GM12878 (cell line): ENCODE data around the gene ENOX2. TPM values are rescaled to one million over a fixed set of nuclear protein-coding genes. Genes with fewer than 3 reads are reported as not detected.

ENCODE experiments used
- ATAC-seq: fragments of 200-7000 bp; cut with Tn5 transposase; 3 replicates; pipeline ENCODE4 v1.9.1; 2020; ENCODE audit warnings: mild to moderate bottlenecking, moderate library complexity
- BruUV-seq: library from RNA; stranded (reverse); fragments of 400-500 nt; replicated peaks from 2 replicates; lab custom pipeline; 2021; lab: Mats Ljungman, UMichigan
- CTCF ChIA-PET: fragments of 300-600 bp; sonication (Branson Sonifier 250); formaldehyde crosslinking; extraction: SDS; loops from one replicate; lab custom pipeline; 2021; ENCODE audit warnings: inconsistent platforms; lab: Yijun Ruan, JAX
- POLR2A ChIA-PET: fragments of 350-600 bp; formaldehyde crosslinking; extraction: SDS; loops from one replicate; lab custom pipeline; 2021; ENCODE audit warnings: inconsistent platforms; lab: Charles Lee
- RAD21 ChIA-PET: fragments of 300-600 bp; sonication (Branson Sonifier 250); formaldehyde crosslinking; loops from one replicate; lab custom pipeline; 2023; ENCODE audit warnings: antibody characterized with exemption; ENCODE audit not compliant: unreplicated experiment; lab: Charles Lee
- SMC1A ChIA-PET: fragments of 300-600 bp; sonication (Branson Sonifier 250); formaldehyde crosslinking; loops from one replicate; lab custom pipeline; 2023; ENCODE audit not compliant: unreplicated experiment, uncharacterized antibody; lab: Charles Lee
- DNase-seq: peaks from one replicate; pipeline ENCODE4 v3.0.0-alpha.2; 2011; ENCODE audit warnings: low read depth, low spot score
- FAIRE-seq: peaks from 3 replicates; lab custom pipeline; 2011; peaks lifted over from hg19 to GRCh38; lab: Jason Lieb, UNC
- H2AFZ ChIP-seq: 2 replicates; pipeline ENCODE4 v1.6.0; 2011; ENCODE audit warnings: low read depth, low read length, control low read depth; ENCODE audit not compliant: control insufficient read depth
- H3K27ac ChIP-seq: 2 replicates; pipeline ENCODE4 v1.5.1; 2011; ENCODE audit warnings: control low read depth; ENCODE audit not compliant: control insufficient read depth, insufficient read depth
- H3K27me3 ChIP-seq, 2 experiments: replicated peaks in 1 of 2; 2 replicates each; pipeline versions ENCODE4 v1.6.0 to v1.6.1; 2011; ENCODE audit warnings: low read length in 1 of 2; ENCODE audit not compliant: control insufficient read depth in 2 of 2, insufficient read depth in 2 of 2
- H3K36me3 ChIP-seq, 2 experiments: 2 replicates each; pipeline ENCODE4 v1.5.1; 2011; ENCODE audit warnings: low read length in 1 of 2; ENCODE audit not compliant: control insufficient read depth in 2 of 2, insufficient read depth in 2 of 2
- H3K4me1 ChIP-seq: 2 replicates; pipeline ENCODE4 v1.6.1; 2011; ENCODE audit warnings: mild to moderate bottlenecking, low read length, moderate library complexity, mixed read lengths; ENCODE audit not compliant: control insufficient read depth, insufficient read depth
- H3K4me2 ChIP-seq: 2 replicates; pipeline ENCODE4 v1.6.0; 2011; ENCODE audit warnings: control low read depth; ENCODE audit not compliant: control insufficient read depth, insufficient read depth
- H3K4me3 ChIP-seq: fragments of 200-600 bp; sonication (generic); 2 replicates; pipeline ENCODE4 v1.5.1; 2016
- H3K79me2 ChIP-seq: 2 replicates; pipeline ENCODE4 v1.6.0; 2011; ENCODE audit warnings: low read length; ENCODE audit not compliant: control insufficient read depth, insufficient read depth
- H3K9ac ChIP-seq: 2 replicates; pipeline ENCODE4 v1.8.0; 2011; ENCODE audit warnings: low read length, control low read depth, mixed read lengths; ENCODE audit not compliant: control insufficient read depth, insufficient read depth
- H3K9me3 ChIP-seq: replicated peaks from 3 replicates; pipeline ENCODE4 v1.5.1; 2011; ENCODE audit warnings: mild to moderate bottlenecking, low read length; ENCODE audit not compliant: control insufficient read depth, insufficient read depth
- H4K20me1 ChIP-seq: 2 replicates; pipeline ENCODE4 v1.6.0; 2011; ENCODE audit not compliant: control insufficient read depth, insufficient read depth
- CBX3 ChIP-seq: fragments of 200-600 bp; sonication (generic); IDR thresholded peaks from 2 replicates; pipeline ENCODE4 v1.6.1; 2016; ENCODE audit warnings: low read depth, borderline replicate concordance
- MTA3 ChIP-seq: IDR thresholded peaks from 2 replicates; pipeline ENCODE4 v1.6.1; 2012; ENCODE audit warnings: low read length, inconsistent platforms, borderline replicate concordance
- POLR2A ChIP-seq: IDR thresholded peaks from 2 replicates; pipeline ENCODE4 v1.6.1; 2011; ENCODE audit warnings: low read depth, mild to moderate bottlenecking, low read length
- ZNF24 ChIP-seq: fragments of 450-650 bp; IDR thresholded peaks from 2 replicates; pipeline ENCODE4 v1.6.1; 2017; ENCODE audit warnings: antibody characterized with exemption, mild to moderate bottlenecking
- WGBS: methylation state at CpG from one replicate; pipeline ENCODE4 v1.1.6; 2016; ENCODE audit warnings: low lambda C conversion rate; ENCODE audit not compliant: insufficient replicate concordance, insufficient coverage; ENCODE audit errors: missing lambda C conversion rate; 5-methylcytosine and 5-hydroxymethylcytosine counted together
- in situ Hi-C: fragments of 300-500 bp; cut with MboI; formaldehyde crosslinking; loops from 9 replicates; pipeline ENCODE4 v1.14.3; 2018; ENCODE audit warnings: mixed read lengths
- intact Hi-C: fragments of 100-400 bp; cut with micrococcal nuclease; formaldehyde crosslinking; loops from one replicate; pipeline ENCODE4 v1.14.2; 2022; ENCODE audit not compliant: unreplicated experiment
- polyA plus RNA-seq, 11 experiments: library from polyadenylated mRNA; depleted of rRNA in 4 of 11; unstranded in 6 of 11; stranded (reverse) in 5 of 11; fragments of >200 nt; fragmentation: Nextera tagmentation in 4 of 11; fragmentation: Illumina TruSeq in 1 of 11; extraction: Ambion mirVana in 4 of 11; extraction: Trizol in 1 of 11; gene quantifications; 1 replicate in 1 of 11; 2 replicates in 10 of 11; pipeline versions ENCODE4 v1.2.1 to v1.2.3, GENCODE V29; 2011 to 2016; ENCODE audit warnings: inconsistent platforms in 2 of 11, missing spikeins in 2 of 11, low read depth in 1 of 11
- total RNA-seq, 4 experiments: library from RNA; depleted of rRNA in 3 of 4; stranded (reverse); fragments of >200 nt in 3 of 4; fragmentation: Illumina TruSeq in 1 of 4; extraction: Trizol in 1 of 4; gene quantifications; 2 replicates each; pipeline versions ENCODE4 v1.2.1 to v1.2.3, GENCODE V29; 2013 to 2021
- TF ChIP-seq, protein P1 (sequence below): IDR thresholded peaks from 2 replicates; pipeline ENCODE4 v1.6.1; 2012; ENCODE audit warnings: mild to moderate bottlenecking, low read depth, low read length
- TF ChIP-seq, protein P2 (sequence below): fragments of 450-650 bp; conservative IDR thresholded peaks from 2 replicates; pipeline ENCODE4 v1.6.1; 2017; ENCODE audit warnings: mild to moderate bottlenecking, moderate library complexity

The ENOX2 gene
- total and polyA plus RNA-seq, 10 of the 15 experiments (the other 5 are each of a cell fraction or from before 2014, with no cell fraction given), result 3.2 to 13.0 (median 7.7) TPM

DNA sequence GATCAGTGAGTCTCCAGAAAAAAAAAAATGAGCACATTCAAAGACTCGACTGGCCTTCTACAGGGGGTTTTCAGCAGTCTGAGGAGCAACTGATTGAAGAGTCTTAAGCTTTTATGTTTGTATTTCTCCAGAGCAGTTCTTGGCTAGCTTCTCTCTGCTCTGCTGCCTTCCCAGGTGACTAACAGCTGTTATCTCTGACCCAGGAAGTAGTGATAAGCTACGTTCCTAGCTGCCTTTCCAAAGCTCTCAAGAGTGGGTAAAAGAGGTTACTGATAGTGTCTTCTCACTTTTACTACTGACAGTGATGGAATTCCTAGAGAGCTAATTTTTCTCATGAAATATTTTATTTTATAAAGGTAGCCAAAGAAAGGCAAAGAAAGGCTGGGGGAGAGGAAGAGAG is 66.6 kb downstream of the ENOX2 start (continued):
- TF ChIP-seq ZNF24, result no peak

DNA sequence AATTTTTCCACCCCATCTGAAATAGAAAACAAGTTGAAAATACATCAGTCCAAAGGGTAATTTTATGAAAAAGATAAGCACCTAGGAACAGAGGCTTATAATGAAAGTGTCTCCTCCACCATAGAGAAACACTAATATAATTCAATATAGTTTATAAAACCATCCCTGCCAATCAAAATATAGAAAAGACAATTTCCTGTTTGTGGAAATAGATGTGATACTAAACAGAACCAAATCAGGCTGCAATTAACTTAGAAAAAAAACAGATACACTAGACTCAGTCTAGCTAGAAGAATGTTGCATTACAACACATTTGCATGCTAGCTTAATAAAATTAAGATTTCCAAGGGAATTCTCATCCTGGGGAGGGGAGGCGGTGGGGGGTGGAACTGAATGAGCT is 68.2 kb downstream of the ENOX2 start:
- Histone ChIP-seq H3K79me2 (no peaks in the 10 kb centered on the region), H3K9me3 (no peaks in the 10 kb centered on the region), H2AFZ (no peak overlapping the region), H3K9ac (no peak overlapping the region), H3K27ac (no peak overlapping the region), H3K4me1 (no peaks in the 10 kb centered on the region), H3K36me3 (no peaks in the 10 kb centered on the region), H4K20me1 (no peaks in the 10 kb centered on the region), H3K4me2 (no peak overlapping the region), H3K4me3 (no peak overlapping the region), H3K27me3 (no peaks in the 10 kb centered on the region)
- ChIA-PET CTCF (interaction anchor here (1.6 kb wide), 1 partner anchor 11 kb away, joined by 4 read pairs; no protein-coding TSS in a partner anchor), POLR2A (no interaction called here), SMC1A (interaction anchor here (0.6 kb wide), 1 partner anchor 279 kb away, joined by 4 read pairs; no protein-coding TSS in a partner anchor), RAD21 (no interaction called here)
- in situ Hi-C loops, result no loop called here
- ATAC-seq (no peak), DNase-seq (no peak), FAIRE-seq (no peak)
- no TSS peak for BruUV-seq
- TF ChIP-seq, protein P1, sequence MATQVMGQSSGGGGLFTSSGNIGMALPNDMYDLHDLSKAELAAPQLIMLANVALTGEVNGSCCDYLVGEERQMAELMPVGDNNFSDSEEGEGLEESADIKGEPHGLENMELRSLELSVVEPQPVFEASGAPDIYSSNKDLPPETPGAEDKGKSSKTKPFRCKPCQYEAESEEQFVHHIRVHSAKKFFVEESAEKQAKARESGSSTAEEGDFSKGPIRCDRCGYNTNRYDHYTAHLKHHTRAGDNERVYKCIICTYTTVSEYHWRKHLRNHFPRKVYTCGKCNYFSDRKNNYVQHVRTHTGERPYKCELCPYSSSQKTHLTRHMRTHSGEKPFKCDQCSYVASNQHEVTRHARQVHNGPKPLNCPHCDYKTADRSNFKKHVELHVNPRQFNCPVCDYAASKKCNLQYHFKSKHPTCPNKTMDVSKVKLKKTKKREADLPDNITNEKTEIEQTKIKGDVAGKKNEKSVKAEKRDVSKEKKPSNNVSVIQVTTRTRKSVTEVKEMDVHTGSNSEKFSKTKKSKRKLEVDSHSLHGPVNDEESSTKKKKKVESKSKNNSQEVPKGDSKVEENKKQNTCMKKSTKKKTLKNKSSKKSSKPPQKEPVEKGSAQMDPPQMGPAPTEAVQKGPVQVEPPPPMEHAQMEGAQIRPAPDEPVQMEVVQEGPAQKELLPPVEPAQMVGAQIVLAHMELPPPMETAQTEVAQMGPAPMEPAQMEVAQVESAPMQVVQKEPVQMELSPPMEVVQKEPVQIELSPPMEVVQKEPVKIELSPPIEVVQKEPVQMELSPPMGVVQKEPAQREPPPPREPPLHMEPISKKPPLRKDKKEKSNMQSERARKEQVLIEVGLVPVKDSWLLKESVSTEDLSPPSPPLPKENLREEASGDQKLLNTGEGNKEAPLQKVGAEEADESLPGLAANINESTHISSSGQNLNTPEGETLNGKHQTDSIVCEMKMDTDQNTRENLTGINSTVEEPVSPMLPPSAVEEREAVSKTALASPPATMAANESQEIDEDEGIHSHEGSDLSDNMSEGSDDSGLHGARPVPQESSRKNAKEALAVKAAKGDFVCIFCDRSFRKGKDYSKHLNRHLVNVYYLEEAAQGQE, result no peak
- TF ChIP-seq POLR2A (no peak), MTA3 (no peak), CBX3 (no peak)
- TF ChIP-seq, protein P2, sequence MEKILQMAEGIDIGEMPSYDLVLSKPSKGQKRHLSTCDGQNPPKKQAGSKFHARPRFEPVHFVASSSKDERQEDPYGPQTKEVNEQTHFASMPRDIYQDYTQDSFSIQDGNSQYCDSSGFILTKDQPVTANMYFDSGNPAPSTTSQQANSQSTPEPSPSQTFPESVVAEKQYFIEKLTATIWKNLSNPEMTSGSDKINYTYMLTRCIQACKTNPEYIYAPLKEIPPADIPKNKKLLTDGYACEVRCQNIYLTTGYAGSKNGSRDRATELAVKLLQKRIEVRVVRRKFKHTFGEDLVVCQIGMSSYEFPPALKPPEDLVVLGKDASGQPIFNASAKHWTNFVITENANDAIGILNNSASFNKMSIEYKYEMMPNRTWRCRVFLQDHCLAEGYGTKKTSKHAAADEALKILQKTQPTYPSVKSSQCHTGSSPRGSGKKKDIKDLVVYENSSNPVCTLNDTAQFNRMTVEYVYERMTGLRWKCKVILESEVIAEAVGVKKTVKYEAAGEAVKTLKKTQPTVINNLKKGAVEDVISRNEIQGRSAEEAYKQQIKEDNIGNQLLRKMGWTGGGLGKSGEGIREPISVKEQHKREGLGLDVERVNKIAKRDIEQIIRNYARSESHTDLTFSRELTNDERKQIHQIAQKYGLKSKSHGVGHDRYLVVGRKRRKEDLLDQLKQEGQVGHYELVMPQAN, result no peak
- intact Hi-C loops, result no loop called here
- 67% methylated on average over 1 of the region's 1 CpG for WGBS
